AG04450 (cell line): ENCODE measurements around the gene ARHGAP32. TPM values are rescaled to one million over a fixed set of nuclear protein-coding genes. Genes with fewer than 3 reads are reported as not detected.

Source experiments
- CTCF ChIA-PET: fragments of 300-600, 350-600 bp; formaldehyde crosslinking; extraction: SDS; loops from one replicate; lab custom pipeline; 2022; ENCODE audit warnings: antibody characterized with exemption, inconsistent platforms; lab: Charles Lee
- POLR2A ChIA-PET: fragments of 350-600 bp; formaldehyde crosslinking; extraction: SDS; loops from one replicate; lab custom pipeline; 2021; ENCODE audit warnings: antibody characterized with exemption, inconsistent platforms; lab: Yijun Ruan, JAX
- DNase-seq: peaks from one replicate; pipeline ENCODE4 v3.0.0-alpha.2; 2011; ENCODE audit warnings: low read depth, low spot score
- H3K27ac ChIP-seq: one replicate; pipeline ENCODE4 v1.5.1; 2012; ENCODE audit warnings: low read depth, low read length, control low read depth
- H3K27me3 ChIP-seq: one replicate; pipeline ENCODE4 v1.6.0; 2012; ENCODE audit warnings: low read length; ENCODE audit not compliant: control insufficient read depth, insufficient read depth
- H3K4me3 ChIP-seq: 2 replicates; pipeline ENCODE4 v1.5.1; 2011; ENCODE audit warnings: mild to moderate bottlenecking, low read depth, low read length, control low read depth
- H3K9me3 ChIP-seq: 2 replicates; pipeline ENCODE4 v1.5.1; 2012; ENCODE audit warnings: low read length; ENCODE audit not compliant: control insufficient read depth, insufficient read depth
- polyA plus RNA-seq: library from polyadenylated mRNA; depleted of rRNA; stranded (reverse); fragments of >200 nt; gene quantifications from 2 replicates; pipeline ENCODE4 v1.2.3, GENCODE V29; 2011
- TF ChIP-seq, protein P1 (sequence below): IDR thresholded peaks from 2 replicates; pipeline ENCODE4 v1.5.1; 2011; ENCODE audit warnings: low read depth, low read length, control low read depth, inconsistent platforms

The ARHGAP32 gene
- polyA plus RNA-seq, 1 experiment: 7.5 TPM

- H3K27ac ChIP-seq: no peak overlapping the region
- TF ChIP-seq, protein P1, sequence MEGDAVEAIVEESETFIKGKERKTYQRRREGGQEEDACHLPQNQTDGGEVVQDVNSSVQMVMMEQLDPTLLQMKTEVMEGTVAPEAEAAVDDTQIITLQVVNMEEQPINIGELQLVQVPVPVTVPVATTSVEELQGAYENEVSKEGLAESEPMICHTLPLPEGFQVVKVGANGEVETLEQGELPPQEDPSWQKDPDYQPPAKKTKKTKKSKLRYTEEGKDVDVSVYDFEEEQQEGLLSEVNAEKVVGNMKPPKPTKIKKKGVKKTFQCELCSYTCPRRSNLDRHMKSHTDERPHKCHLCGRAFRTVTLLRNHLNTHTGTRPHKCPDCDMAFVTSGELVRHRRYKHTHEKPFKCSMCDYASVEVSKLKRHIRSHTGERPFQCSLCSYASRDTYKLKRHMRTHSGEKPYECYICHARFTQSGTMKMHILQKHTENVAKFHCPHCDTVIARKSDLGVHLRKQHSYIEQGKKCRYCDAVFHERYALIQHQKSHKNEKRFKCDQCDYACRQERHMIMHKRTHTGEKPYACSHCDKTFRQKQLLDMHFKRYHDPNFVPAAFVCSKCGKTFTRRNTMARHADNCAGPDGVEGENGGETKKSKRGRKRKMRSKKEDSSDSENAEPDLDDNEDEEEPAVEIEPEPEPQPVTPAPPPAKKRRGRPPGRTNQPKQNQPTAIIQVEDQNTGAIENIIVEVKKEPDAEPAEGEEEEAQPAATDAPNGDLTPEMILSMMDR: no peak
- ChIA-PET CTCF (interaction anchor here (0.5 to 3.3 kb wide), 2 partner anchors 18 to 359 kb away, joined by 4 to 12 read pairs; no protein-coding TSS in a partner anchor), POLR2A (no interaction called here)
- no peak for DNase-seq
- H3K9me3 ChIP-seq: peaks cover 4% of the 10 kb centered on the region; the same call in 1 of the 2 replicates
- peaks cover 45% of the 10 kb centered on the region for H3K27me3 ChIP-seq
- H3K4me3 ChIP-seq: no peak overlapping the region
Measured at GRCh38 chr11:128938156-128938885, 253.8 kb downstream of the ARHGAP32 start.

DNA sequence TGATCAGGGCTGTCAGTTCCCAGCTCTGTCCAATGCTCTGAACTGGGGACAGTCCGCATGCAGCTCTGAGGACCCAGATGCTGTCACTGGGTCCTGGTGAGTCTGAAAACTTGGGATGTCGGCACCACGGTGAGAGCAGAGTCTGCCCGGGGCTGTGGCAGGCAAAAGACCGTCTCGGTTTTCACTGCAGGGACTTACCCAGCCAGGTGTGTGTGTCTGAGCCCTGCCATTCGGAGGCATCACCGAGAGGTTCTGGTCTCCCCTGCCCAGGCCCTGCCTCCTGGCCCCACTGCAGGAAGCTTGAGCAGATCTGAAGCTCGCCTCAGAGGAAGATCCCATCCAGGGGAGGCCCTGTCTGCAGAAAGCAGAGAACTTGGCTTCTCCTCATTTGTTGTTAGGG, 254.6 kb downstream of the ARHGAP32 start:
- Histone ChIP-seq H3K9me3 (no peaks in the 10 kb centered on the region; the same call in 1 of the 2 replicates), H3K4me3 (no peak overlapping the region), H3K27me3 (peaks cover 42% of the 10 kb centered on the region), H3K27ac (no peak overlapping the region)
- TF ChIP-seq, protein P1: no peak
- POLR2A ChIA-PET: no interaction called here
- CTCF ChIA-PET: interaction anchor here (0.5 kb wide), 1 partner anchor 358 kb away, joined by 4 read pairs; no protein-coding TSS in a partner anchor
- DNase-seq: no peak

DNA sequence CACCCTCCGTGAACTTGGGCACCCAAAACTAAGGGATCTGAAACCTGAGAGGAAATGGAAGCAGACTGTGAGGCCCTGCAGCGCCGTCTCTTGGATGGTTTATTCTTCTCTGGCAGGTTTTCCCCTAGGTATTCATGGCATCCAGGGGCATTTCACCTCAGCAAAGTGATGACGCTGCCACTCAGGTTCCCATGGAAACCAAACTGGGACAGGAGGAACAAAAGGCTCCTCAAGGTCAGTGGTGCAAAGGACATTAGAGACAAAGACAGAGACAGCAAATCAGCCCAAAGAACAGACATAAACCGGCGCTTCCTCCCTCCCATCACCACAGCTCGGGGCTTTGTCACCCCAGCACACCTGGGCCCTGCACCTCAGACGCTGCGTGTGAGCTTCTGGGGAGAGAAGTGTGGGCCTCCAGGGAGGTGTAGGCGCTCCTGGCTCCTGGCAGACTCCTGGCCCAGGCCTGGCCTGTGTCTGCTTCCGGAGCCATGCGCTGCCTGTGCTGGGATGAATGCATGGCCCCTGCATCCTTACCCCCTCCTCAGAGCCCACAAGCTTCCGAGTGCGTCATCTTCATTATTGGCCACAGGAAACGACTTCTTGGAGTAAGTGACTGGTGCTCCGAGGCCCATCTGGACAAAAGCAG, 255.4 kb downstream of the ARHGAP32 start:
- Histone ChIP-seq H3K9me3 (no peaks in the 10 kb centered on the region), H3K4me3 (no peak overlapping the region), H3K27ac (no peak overlapping the region), H3K27me3 (peaks cover 38% of the 10 kb centered on the region)
- TF ChIP-seq, protein P1: no peak
- ChIA-PET POLR2A (no interaction called here), CTCF (interaction anchor here (1.0 kb wide), 1 partner anchor 1093 kb away, joined by 3 read pairs; no protein-coding TSS in a partner anchor)
- DNase-seq: no peak

- TF ChIP-seq, protein P1: no peak
Measured at GRCh38 chr11:128934926-128935325, 257.2 kb downstream of the ARHGAP32 start.

GRCh38 chr11:128934351-128934750, 257.8 kb downstream of the ARHGAP32 start:
- Histone ChIP-seq H3K27me3 (peaks cover 25% of the 10 kb centered on the region), H3K9me3 (no peaks in the 10 kb centered on the region), H3K27ac (no peak overlapping the region), H3K4me3 (no peak overlapping the region)
- CTCF ChIA-PET: interaction anchor here (0.7 kb wide), 1 partner anchor 22 kb away, joined by 3 read pairs; no protein-coding TSS in a partner anchor
- DNase-seq: no peak
- TF ChIP-seq, protein P1: no peak
- POLR2A ChIA-PET: no interaction called here

More at GRCh38 chr11:128934926-128935325, 257.2 kb downstream of the ARHGAP32 start:
- H3K27me3 ChIP-seq: peaks cover 29% of the 10 kb centered on the region
- DNase-seq: no peak
- H3K27ac ChIP-seq: no peak overlapping the region
- no peaks in the 10 kb centered on the region for H3K9me3 ChIP-seq
- ChIA-PET POLR2A (no interaction called here), CTCF (interaction anchor here (1.0 kb wide), 1 partner anchor 21 kb away, joined by 4 read pairs; no protein-coding TSS in a partner anchor)
- no peak overlapping the region for H3K4me3 ChIP-seq
